PC-9 (cell line): ENCODE data around the gene SLC1A2. TPM values are rescaled to one million over a fixed set of nuclear protein-coding genes. Genes with fewer than 3 reads are reported as not detected.

Experiments
- BruUV-seq: library from RNA; stranded (reverse); fragments of 400-500 nt; replicated peaks from 2 replicates; lab custom pipeline; 2021; lab: Mats Ljungman, UMichigan
- CTCF ChIA-PET: fragments of 300-600 bp; sonication (Branson Sonifier 250); formaldehyde crosslinking; loops from one replicate; lab custom pipeline; 2022; ENCODE audit warnings: antibody characterized with exemption; lab: Charles Lee
- POLR2A ChIA-PET: fragments of 300-600 bp; sonication (Branson Sonifier 250); formaldehyde crosslinking; loops from one replicate; lab custom pipeline; 2022; ENCODE audit warnings: antibody characterized with exemption; ENCODE audit not compliant: unreplicated experiment; lab: Charles Lee
- DNase-seq, 2 experiments: peaks; one replicate each; pipeline versions ENCODE4 v3.0.0 to v3.0.0-alpha.2; 2015 to 2022; ENCODE audit warnings: mixed read lengths in 1 of 2
- H2AFZ ChIP-seq: fragments of 200-600 bp; sonication (generic); 2 replicates; pipeline ENCODE4 v1.8.1; 2017; ENCODE audit warnings: antibody characterized with exemption
- H3F3A ChIP-seq: fragments of 200-600 bp; sonication (generic); 2 replicates; pipeline ENCODE4 v1.8.1; 2017; ENCODE audit warnings: antibody characterized with exemption, mild to moderate bottlenecking, low read depth; ENCODE audit not compliant: insufficient read depth
- H3K27ac ChIP-seq: fragments of 200-600 bp; sonication (generic); 2 replicates; pipeline ENCODE4 v1.6.1; 2016; ENCODE audit warnings: mixed run types
- H3K27me3 ChIP-seq: fragments of 200-600 bp; sonication (generic); 2 replicates; pipeline ENCODE4 v1.6.1; 2016; ENCODE audit warnings: low read depth, mixed run types; ENCODE audit not compliant: insufficient read depth
- H3K36me3 ChIP-seq: fragments of 200-600 bp; sonication (generic); 2 replicates; pipeline ENCODE4 v1.6.1; 2016; ENCODE audit warnings: low read depth, mixed run types
- H3K4me1 ChIP-seq: fragments of 200-600 bp; sonication (generic); replicated peaks from 2 replicates; pipeline ENCODE4 v1.6.1; 2016; ENCODE audit warnings: mixed run types; ENCODE audit not compliant: insufficient read depth
- H3K4me2 ChIP-seq: fragments of 200-600 bp; sonication (generic); 2 replicates; pipeline ENCODE4 v1.6.1; 2017; ENCODE audit warnings: mixed run types
- H3K4me3 ChIP-seq: fragments of 200-600 bp; sonication (generic); 2 replicates; pipeline ENCODE4 v1.6.1; 2016; ENCODE audit warnings: mixed run types
- H3K79me2 ChIP-seq: fragments of 200-600 bp; sonication (generic); 2 replicates; pipeline ENCODE4 v1.6.1; 2017; ENCODE audit warnings: low read depth, mixed run types
- H3K9me2 ChIP-seq: fragments of 200-600 bp; sonication (generic); 2 replicates; pipeline ENCODE4 v1.8.1; 2017; ENCODE audit warnings: mild to moderate bottlenecking; ENCODE audit not compliant: insufficient read depth
- H3K9me3 ChIP-seq: fragments of 200-600 bp; sonication (generic); 2 replicates; pipeline ENCODE4 v1.8.1; 2016; ENCODE audit warnings: low read depth; ENCODE audit not compliant: insufficient read depth
- H4K20me1 ChIP-seq: fragments of 200-600 bp; sonication (generic); 2 replicates; pipeline ENCODE4 v1.8.1; 2017; ENCODE audit not compliant: insufficient read depth
- EZH2 ChIP-seq: fragments of 200-600 bp; sonication (generic); IDR thresholded peaks from 2 replicates; pipeline ENCODE4 v1.8.0; 2017; ENCODE audit warnings: antibody characterized with exemption, low read depth
- intact Hi-C: fragments of 100-400 bp; cut with micrococcal nuclease; formaldehyde crosslinking; loops from one replicate; pipeline ENCODE4 v1.10.0; 2022; ENCODE audit not compliant: unreplicated experiment
- total RNA-seq: library from RNA; stranded (reverse); gene quantifications from 2 replicates; pipeline ENCODE4 v1.2.3, GENCODE V29; 2021
- TF ChIP-seq, protein P1 (sequence below): fragments of 200-600 bp; sonication (generic); conservative IDR thresholded peaks from 2 replicates; pipeline ENCODE4 v1.6.1; 2017; ENCODE audit warnings: mixed run types, antibody characterized with exemption, mild to moderate bottlenecking, moderate library complexity

SLC1A2 gene
- total RNA-seq, 1 experiment from 2014 or later = 0.09 TPM

DNA sequence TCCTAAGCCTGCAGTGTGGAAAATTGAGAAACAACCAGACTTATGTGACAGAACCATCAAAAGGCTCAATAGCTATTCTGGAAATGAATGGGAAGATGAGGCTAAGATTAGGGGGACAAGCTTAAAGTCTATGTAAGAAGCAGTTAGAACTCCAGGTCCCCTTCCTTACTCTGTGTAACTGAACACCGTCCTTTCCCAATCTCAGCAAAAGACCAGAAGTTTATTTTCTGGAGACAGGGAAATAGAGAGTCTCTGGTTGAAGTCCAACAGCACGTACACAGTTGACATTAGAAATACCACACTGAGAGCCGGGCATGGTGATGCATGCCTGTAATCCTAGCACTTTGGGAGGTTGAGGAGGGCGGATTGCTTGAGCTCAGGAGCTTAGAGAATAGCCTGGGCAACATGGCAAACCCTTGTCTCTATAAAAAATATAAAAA lies 186.4 kb downstream of the SLC1A2 start:
- Histone ChIP-seq H3K4me2 (no peak overlapping the region), H3K4me3 (no peak overlapping the region), H3K36me3 (peaks cover 40% of the 10 kb centered on the region), H3K27me3 (no peaks in the 10 kb centered on the region), H3K9me3 (0 out of 2 replicates have a peak, but pooled peaks cover 5% of the 10 kb centered on the region), H3K27ac (no peak overlapping the region), H4K20me1 (no peaks in the 10 kb centered on the region), H3K79me2 (no peaks in the 10 kb centered on the region), H3K4me1 (peaks cover 32% of the 10 kb centered on the region), H3F3A (peaks cover 77% of the 10 kb centered on the region), H2AFZ (no peak overlapping the region), H3K9me2 (no peaks in the 10 kb centered on the region)
- BruUV-seq = no TSS peak
- DNase-seq = no peak
- no peak for TF ChIP-seq EZH2
- TF ChIP-seq, protein P1, sequence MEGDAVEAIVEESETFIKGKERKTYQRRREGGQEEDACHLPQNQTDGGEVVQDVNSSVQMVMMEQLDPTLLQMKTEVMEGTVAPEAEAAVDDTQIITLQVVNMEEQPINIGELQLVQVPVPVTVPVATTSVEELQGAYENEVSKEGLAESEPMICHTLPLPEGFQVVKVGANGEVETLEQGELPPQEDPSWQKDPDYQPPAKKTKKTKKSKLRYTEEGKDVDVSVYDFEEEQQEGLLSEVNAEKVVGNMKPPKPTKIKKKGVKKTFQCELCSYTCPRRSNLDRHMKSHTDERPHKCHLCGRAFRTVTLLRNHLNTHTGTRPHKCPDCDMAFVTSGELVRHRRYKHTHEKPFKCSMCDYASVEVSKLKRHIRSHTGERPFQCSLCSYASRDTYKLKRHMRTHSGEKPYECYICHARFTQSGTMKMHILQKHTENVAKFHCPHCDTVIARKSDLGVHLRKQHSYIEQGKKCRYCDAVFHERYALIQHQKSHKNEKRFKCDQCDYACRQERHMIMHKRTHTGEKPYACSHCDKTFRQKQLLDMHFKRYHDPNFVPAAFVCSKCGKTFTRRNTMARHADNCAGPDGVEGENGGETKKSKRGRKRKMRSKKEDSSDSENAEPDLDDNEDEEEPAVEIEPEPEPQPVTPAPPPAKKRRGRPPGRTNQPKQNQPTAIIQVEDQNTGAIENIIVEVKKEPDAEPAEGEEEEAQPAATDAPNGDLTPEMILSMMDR = no peak
- ChIA-PET CTCF (no interaction called here), POLR2A (no interaction called here)
- intact Hi-C loops = no loop called here

DNA sequence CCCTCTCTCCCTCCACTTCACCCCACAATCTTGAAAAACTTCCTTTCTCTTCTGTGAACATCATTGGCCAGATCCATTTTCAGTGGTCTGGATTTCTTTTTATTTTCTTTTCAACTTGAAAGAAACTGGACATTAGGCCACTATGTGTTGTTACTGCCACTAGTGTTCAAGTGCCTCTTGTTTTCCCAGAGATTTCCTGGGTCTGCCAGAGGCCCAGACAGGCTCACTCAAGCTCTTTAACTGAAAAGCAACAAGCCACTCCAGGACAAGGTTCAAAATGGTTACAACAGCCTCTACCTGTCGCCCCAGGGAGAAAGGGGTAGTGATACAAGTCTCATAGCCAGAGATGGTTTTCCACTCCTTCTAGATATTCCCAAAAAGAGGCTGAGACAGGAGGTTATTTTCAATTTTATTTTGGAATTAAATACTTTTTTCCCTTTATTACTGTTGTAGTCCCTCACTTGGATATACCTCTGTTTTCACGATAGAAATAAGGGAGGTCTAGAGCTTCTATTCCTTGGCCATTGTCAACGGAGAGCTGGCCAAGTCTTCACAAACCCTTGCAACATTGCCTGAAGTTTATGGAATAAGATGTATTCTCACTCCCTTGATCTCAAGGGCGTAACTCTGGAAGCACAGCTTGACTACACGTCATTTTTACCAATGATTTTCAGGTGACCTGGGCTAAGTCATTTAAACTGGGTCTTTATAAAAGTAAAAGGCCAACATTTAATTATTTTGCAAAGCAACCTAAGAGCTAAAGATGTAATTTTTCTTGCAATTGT lies 188.1 kb downstream of the SLC1A2 start:
- BruUV-seq = no TSS peak
- Histone ChIP-seq H3K27me3 (no peaks in the 10 kb centered on the region), H3K36me3 (peaks cover 53% of the 10 kb centered on the region), H3K4me1 (peaks cover 15% of the 10 kb centered on the region), H3K4me3 (no peak overlapping the region), H3F3A (peaks cover 87% of the 10 kb centered on the region), H3K79me2 (no peaks in the 10 kb centered on the region), H2AFZ (no peak overlapping the region), H3K4me2 (no peak overlapping the region), H3K9me2 (no peaks in the 10 kb centered on the region), H3K9me3 (0 out of 2 replicates have a peak, but pooled peaks cover 5% of the 10 kb centered on the region), H3K27ac (no peak overlapping the region), H4K20me1 (no peaks in the 10 kb centered on the region)
- TF ChIP-seq EZH2 = no peak
- TF ChIP-seq, protein P1 = no peak
- no peak for DNase-seq
- ChIA-PET CTCF (interaction anchor here (1.1 kb wide), 1 partner anchor 138 kb away, joined by 3 read pairs; no protein-coding TSS in a partner anchor), POLR2A (interaction anchor here (0.6 kb wide), 1 partner anchor 158 kb away, joined by 7 read pairs; no protein-coding TSS in a partner anchor)
- intact Hi-C loops = no loop called here

DNA sequence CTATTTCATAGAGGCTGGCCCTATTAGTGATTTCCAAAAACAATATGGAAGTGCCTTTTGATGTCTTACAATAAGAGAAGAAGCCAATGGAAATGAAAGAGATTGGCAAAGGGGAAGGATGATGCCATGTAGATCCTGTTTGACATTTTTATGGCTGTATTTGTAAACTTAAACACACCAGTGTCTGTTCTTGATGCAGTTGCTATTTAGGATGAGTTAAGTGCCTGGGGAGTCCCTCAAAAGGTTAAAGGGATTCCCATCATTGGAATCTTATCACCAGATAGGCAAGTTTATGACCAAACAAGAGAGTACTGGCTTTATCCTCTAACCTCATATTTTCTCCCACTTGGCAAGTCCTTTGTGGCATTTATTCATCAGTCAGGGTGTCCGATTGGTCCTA lies 189.0 kb downstream of the SLC1A2 start:
- ChIA-PET POLR2A (interaction anchor here (0.7 kb wide), 1 partner anchor 193 kb away, joined by 6 read pairs; no protein-coding TSS in a partner anchor), CTCF (no interaction called here)
- Histone ChIP-seq H3K4me1 (peaks cover 6% of the 10 kb centered on the region), H2AFZ (no peak overlapping the region), H4K20me1 (no peaks in the 10 kb centered on the region), H3K9me2 (no peaks in the 10 kb centered on the region), H3K36me3 (peaks cover 62% of the 10 kb centered on the region), H3K4me3 (no peak overlapping the region), H3F3A (peaks cover 87% of the 10 kb centered on the region), H3K9me3 (0 out of 2 replicates have a peak, but pooled peaks cover 5% of the 10 kb centered on the region), H3K4me2 (no peak overlapping the region), H3K79me2 (no peaks in the 10 kb centered on the region), H3K27ac (no peak overlapping the region), H3K27me3 (no peaks in the 10 kb centered on the region)
- no peak for TF ChIP-seq EZH2
- TF ChIP-seq, protein P1 = no peak
- BruUV-seq = no TSS peak
- DNase-seq = no peak
- intact Hi-C loops = no loop called here
